HCT116 (cell line): ENCODE results near the gene TRIM27. TPM values are rescaled to one million over a fixed set of nuclear protein-coding genes. Genes with fewer than 3 reads are reported as not detected.

Experiments used
- ATAC-seq: fragments of 200-7000 bp; cut with Tn5 transposase; 2 replicates; pipeline ENCODE4 v1.9.1; 2020; ENCODE audit warnings: mild to moderate bottlenecking, moderate library complexity
- BruUV-seq: library from RNA; stranded (reverse); fragments of 400-500 nt; replicated peaks from 2 replicates; lab custom pipeline; 2021; lab: Mats Ljungman, UMichigan
- CTCF ChIA-PET: fragments of 300-600 bp; sonication (Branson Sonifier 250); formaldehyde crosslinking; loops from one replicate; lab custom pipeline; 2021; ENCODE audit warnings: antibody characterized with exemption; lab: Charles Lee
- POLR2A ChIA-PET: fragments of 300-600, 350-600 bp; sonication (Branson Sonifier 250); formaldehyde crosslinking; loops from one replicate; lab custom pipeline; 2021; ENCODE audit warnings: antibody characterized with exemption; lab: Charles Lee
- RAD21 ChIA-PET, 2 experiments: fragments of 300-600 bp; sonication (Branson Sonifier 250); formaldehyde crosslinking; loops; one replicate each; lab custom pipeline; 2023; ENCODE audit warnings: low total read pairs in 2 of 2; ENCODE audit not compliant: uncharacterized antibody in 2 of 2, unreplicated experiment in 2 of 2, low non-redundant PET in 1 of 2; lab: Charles Lee
- DNase-seq: peaks from one replicate; pipeline ENCODE4 v3.0.0-alpha.2; 2010; ENCODE audit warnings: low read depth, low spot score
- H2AFZ ChIP-seq: fragments of 200-600 bp; shearing (Covaris generic), sonication (generic); 2 replicates; pipeline ENCODE4 v1.6.1; 2017; ENCODE audit warnings: low read depth, mixed run types, mixed read lengths, antibody characterized with exemption, low read length; ENCODE audit not compliant: poor library complexity, severe bottlenecking
- H3K27ac ChIP-seq: 2 replicates; pipeline ENCODE4 v1.5.1; 2012; ENCODE audit warnings: low read depth, low read length
- H3K27me3 ChIP-seq: fragments of 200-600 bp; sonication (generic); 2 replicates; pipeline ENCODE4 v1.6.1; 2016; ENCODE audit warnings: mixed run types, low read length, mixed read lengths; ENCODE audit not compliant: insufficient read depth
- H3K36me3 ChIP-seq, 2 experiments: fragments of 200-500 bp in 1 of 2; fragments of 200-600 bp in 1 of 2; sonication (Bioruptor generic) in 1 of 2; sonication (generic) in 1 of 2; 2 replicates each; pipeline versions ENCODE4 v1.5.1 to v1.6.1; 2014 to 2016; ENCODE audit warnings: low read length in 2 of 2, inconsistent platforms in 1 of 2, mixed read lengths in 1 of 2, mixed run types in 1 of 2; ENCODE audit not compliant: insufficient read depth in 2 of 2, control insufficient read depth in 1 of 2
- H3K4me1 ChIP-seq, 2 experiments: fragments of 200-600 bp in 1 of 2; sonication (generic) in 1 of 2; 2 replicates each; pipeline versions ENCODE4 v1.5.1 to v1.6.1; 2012 to 2017; ENCODE audit warnings: low read length in 2 of 2, inconsistent platforms in 1 of 2, mild to moderate bottlenecking in 1 of 2, mixed read lengths in 1 of 2, mixed run types in 1 of 2, moderate library complexity in 1 of 2; ENCODE audit not compliant: insufficient read depth in 2 of 2, control insufficient read depth in 1 of 2
- H3K4me2 ChIP-seq: fragments of 200-600 bp; sonication (generic); 2 replicates; pipeline ENCODE4 v1.6.1; 2017; ENCODE audit warnings: mixed run types, low read length, mixed read lengths
- H3K4me3 ChIP-seq, 2 experiments: fragments of 200-600 bp in 1 of 2; sonication (generic) in 1 of 2; replicated peaks in 1 of 2; 2 replicates each; pipeline ENCODE4 v1.5.1; 2011 to 2016; ENCODE audit warnings: low read length in 2 of 2, control low read depth in 1 of 2, low read depth in 1 of 2, mild to moderate bottlenecking in 1 of 2, mixed read lengths in 1 of 2, mixed run types in 1 of 2
- H3K79me2 ChIP-seq: fragments of 200-600 bp; sonication (generic); 2 replicates; pipeline ENCODE4 v1.6.1; 2017; ENCODE audit warnings: mild to moderate bottlenecking, mixed run types, low read length, moderate library complexity, mixed read lengths; ENCODE audit not compliant: insufficient read depth
- H3K9ac ChIP-seq: fragments of 200-600 bp; sonication (generic); 2 replicates; pipeline ENCODE4 v1.6.1; 2016; ENCODE audit warnings: low read length, mixed read lengths
- H3K9me2 ChIP-seq: fragments of 200-600 bp; sonication (generic), shearing (Covaris generic); 2 replicates; pipeline ENCODE4 v1.6.1; 2017; ENCODE audit warnings: mixed run types, mild to moderate bottlenecking, moderate library complexity; ENCODE audit not compliant: insufficient read depth
- H3K9me3 ChIP-seq, 2 experiments: fragments of 200-500 bp in 1 of 2; fragments of 200-600 bp in 1 of 2; sonication (Bioruptor generic) in 1 of 2; sonication (generic) in 1 of 2; 2 replicates each; pipeline ENCODE4 v1.6.1; 2014 to 2017; ENCODE audit warnings: low read length in 2 of 2, mixed read lengths in 2 of 2, inconsistent platforms in 1 of 2, low read depth in 1 of 2, mild to moderate bottlenecking in 1 of 2, mixed run types in 1 of 2, moderate library complexity in 1 of 2; ENCODE audit not compliant: control insufficient read depth in 1 of 2, insufficient read depth in 1 of 2
- H4K20me1 ChIP-seq: fragments of 200-600 bp; sonication (generic), shearing (Covaris generic); 2 replicates; pipeline ENCODE4 v1.6.1; 2017; ENCODE audit warnings: mixed run types, mild to moderate bottlenecking, moderate library complexity; ENCODE audit not compliant: insufficient read depth
- CBX3 ChIP-seq: IDR thresholded peaks from 2 replicates; pipeline ENCODE4 v1.6.1; 2012; ENCODE audit warnings: low read depth
- CEBPB ChIP-seq: IDR thresholded peaks from 2 replicates; pipeline ENCODE4 v1.6.1; 2012; ENCODE audit warnings: low read depth
- EGR1 ChIP-seq: IDR thresholded peaks from 2 replicates; pipeline ENCODE4 v1.6.1; 2012; ENCODE audit warnings: low read depth
- ELF1 ChIP-seq: IDR thresholded peaks from 2 replicates; pipeline ENCODE4 v1.6.1; 2012; ENCODE audit warnings: low read depth, borderline replicate concordance
- JUND ChIP-seq: IDR thresholded peaks from 2 replicates; pipeline ENCODE4 v1.6.1; 2012
- REST ChIP-seq: IDR thresholded peaks from 2 replicates; pipeline ENCODE4 v1.6.1; 2012; ENCODE audit warnings: low read depth
- SRF ChIP-seq: IDR thresholded peaks from 2 replicates; pipeline ENCODE4 v1.6.1; 2012; ENCODE audit warnings: low read depth
- TCF7L2 ChIP-seq: IDR thresholded peaks from 2 replicates; pipeline ENCODE4 v1.7.0; 2011; ENCODE audit warnings: borderline replicate concordance, inconsistent platforms; ENCODE audit not compliant: insufficient read depth, insufficient read length; ENCODE audit errors: extremely low read depth
- ZFX ChIP-seq: fragments of 450-650 bp; IDR thresholded peaks from 2 replicates; pipeline ENCODE4 v1.6.1; 2017
- ZNF274 ChIP-seq: fragments of 200-500 bp; sonication (Bioruptor generic); IDR thresholded peaks from 2 replicates; pipeline ENCODE4 v1.6.1; 2014; ENCODE audit warnings: mild to moderate bottlenecking, low read depth, low read length, inconsistent platforms
- intact Hi-C: fragments of 100-400 bp; cut with micrococcal nuclease; formaldehyde crosslinking; loops from 2 replicates; pipeline ENCODE4 v1.10.0; 2022
- total RNA-seq: library from RNA; stranded (reverse); gene quantifications from one replicate; pipeline ENCODE4 v1.2.1, GENCODE V29; 2021; ENCODE audit not compliant: unreplicated experiment
- TF ChIP-seq, protein P1 (sequence below), 3 experiments: fragments of 200-600 bp in 1 of 3; sonication (generic) in 1 of 3; IDR thresholded peaks in 2 of 3; conservative IDR thresholded peaks in 1 of 3; 2 replicates each; pipeline ENCODE4 v1.5.1; 2012 to 2017; ENCODE audit warnings: low read depth in 2 of 3, low read length in 2 of 3, antibody characterized with exemption in 1 of 3, borderline replicate concordance in 1 of 3, control low read depth in 1 of 3, mild to moderate bottlenecking in 1 of 3, mixed read lengths in 1 of 3, mixed run types in 1 of 3, moderate library complexity in 1 of 3; ENCODE audit not compliant: insufficient read depth in 1 of 3

TRIM27 gene
- total RNA-seq, 1 experiment from 2014 or later, result 62.5 TPM

DNA sequence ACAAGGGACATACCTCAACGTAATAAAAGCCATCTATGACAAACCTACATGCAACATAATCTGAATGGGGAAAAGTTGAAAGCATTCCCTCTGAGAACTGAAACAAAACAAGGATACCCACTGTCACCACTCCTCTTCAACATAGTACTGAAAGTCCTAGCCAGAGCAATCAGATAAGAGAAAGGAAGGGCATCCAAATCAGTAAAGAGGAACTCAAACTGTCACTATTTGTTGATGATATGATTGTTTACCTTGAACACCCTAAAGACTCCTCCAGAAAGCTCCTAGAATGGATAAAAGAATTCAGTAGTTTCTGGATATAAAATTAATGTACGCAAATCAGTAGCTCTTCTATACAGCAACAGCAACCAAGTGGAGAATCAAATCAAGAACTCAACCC, 41.9 kb upstream of the TRIM27 start:
- BruUV-seq, result no TSS peak
- ChIA-PET POLR2A (no interaction called here), RAD21 (no interaction called here), CTCF (no interaction called here)
- intact Hi-C loops, result no loop called here
- TF ChIP-seq ZFX (no peak), CBX3 (no peak), SRF (no peak), CEBPB (no peak), REST (no peak), EGR1 (no peak), ELF1 (no peak), JUND (no peak), ZNF274 (no peak), TCF7L2 (no peak)
- TF ChIP-seq, protein P1, sequence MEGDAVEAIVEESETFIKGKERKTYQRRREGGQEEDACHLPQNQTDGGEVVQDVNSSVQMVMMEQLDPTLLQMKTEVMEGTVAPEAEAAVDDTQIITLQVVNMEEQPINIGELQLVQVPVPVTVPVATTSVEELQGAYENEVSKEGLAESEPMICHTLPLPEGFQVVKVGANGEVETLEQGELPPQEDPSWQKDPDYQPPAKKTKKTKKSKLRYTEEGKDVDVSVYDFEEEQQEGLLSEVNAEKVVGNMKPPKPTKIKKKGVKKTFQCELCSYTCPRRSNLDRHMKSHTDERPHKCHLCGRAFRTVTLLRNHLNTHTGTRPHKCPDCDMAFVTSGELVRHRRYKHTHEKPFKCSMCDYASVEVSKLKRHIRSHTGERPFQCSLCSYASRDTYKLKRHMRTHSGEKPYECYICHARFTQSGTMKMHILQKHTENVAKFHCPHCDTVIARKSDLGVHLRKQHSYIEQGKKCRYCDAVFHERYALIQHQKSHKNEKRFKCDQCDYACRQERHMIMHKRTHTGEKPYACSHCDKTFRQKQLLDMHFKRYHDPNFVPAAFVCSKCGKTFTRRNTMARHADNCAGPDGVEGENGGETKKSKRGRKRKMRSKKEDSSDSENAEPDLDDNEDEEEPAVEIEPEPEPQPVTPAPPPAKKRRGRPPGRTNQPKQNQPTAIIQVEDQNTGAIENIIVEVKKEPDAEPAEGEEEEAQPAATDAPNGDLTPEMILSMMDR (IDR thresholded peaks at IDR 0.05 in 2 of 3, conservative IDR thresholded peaks at IDR 0.05 in 1 of 3; ENCODE audit: borderline replicate concordance in 1 of 3, insufficient read depth in 1 of 3, low read depth in 2 of 3, low read length in 2 of 3), result no peak
- H3K9me3 ChIP-seq, result peaks cover 4 to 9% of the 10 kb centered on the region in 2 experiments; a peak in 2 of 4 replicates
- no peak overlapping the region for H3K9ac ChIP-seq
- DNase-seq (no peak), ATAC-seq (no peak)
- H3K9me2 ChIP-seq, result no peaks in the 10 kb centered on the region
- H3K27ac ChIP-seq, result no peak overlapping the region
- no peak overlapping the region for H3K4me3 ChIP-seq
- H2AFZ ChIP-seq, result no peak overlapping the region
- no peak overlapping the region for H3K4me2 ChIP-seq
- H4K20me1 ChIP-seq, result no peaks in the 10 kb centered on the region
- H3K79me2 ChIP-seq, result no peaks in the 10 kb centered on the region
- H3K4me1 ChIP-seq, result peaks cover 0 to 4% of the 10 kb centered on the region in 2 experiments; a peak in 1 of 4 replicates
- no peaks in the 10 kb centered on the region for H3K36me3 ChIP-seq
- no peaks in the 10 kb centered on the region for H3K27me3 ChIP-seq
